GM21447 (cell line): ENCODE measurements around the gene RAD9A.

Experiments
- ATAC-seq: cut with Tn5 transposase; IDR thresholded peaks from one replicate; pipeline ENCODE4 v1.9.1; 2021; ENCODE audit not compliant: unreplicated experiment

Gene RAD9A

DNA sequence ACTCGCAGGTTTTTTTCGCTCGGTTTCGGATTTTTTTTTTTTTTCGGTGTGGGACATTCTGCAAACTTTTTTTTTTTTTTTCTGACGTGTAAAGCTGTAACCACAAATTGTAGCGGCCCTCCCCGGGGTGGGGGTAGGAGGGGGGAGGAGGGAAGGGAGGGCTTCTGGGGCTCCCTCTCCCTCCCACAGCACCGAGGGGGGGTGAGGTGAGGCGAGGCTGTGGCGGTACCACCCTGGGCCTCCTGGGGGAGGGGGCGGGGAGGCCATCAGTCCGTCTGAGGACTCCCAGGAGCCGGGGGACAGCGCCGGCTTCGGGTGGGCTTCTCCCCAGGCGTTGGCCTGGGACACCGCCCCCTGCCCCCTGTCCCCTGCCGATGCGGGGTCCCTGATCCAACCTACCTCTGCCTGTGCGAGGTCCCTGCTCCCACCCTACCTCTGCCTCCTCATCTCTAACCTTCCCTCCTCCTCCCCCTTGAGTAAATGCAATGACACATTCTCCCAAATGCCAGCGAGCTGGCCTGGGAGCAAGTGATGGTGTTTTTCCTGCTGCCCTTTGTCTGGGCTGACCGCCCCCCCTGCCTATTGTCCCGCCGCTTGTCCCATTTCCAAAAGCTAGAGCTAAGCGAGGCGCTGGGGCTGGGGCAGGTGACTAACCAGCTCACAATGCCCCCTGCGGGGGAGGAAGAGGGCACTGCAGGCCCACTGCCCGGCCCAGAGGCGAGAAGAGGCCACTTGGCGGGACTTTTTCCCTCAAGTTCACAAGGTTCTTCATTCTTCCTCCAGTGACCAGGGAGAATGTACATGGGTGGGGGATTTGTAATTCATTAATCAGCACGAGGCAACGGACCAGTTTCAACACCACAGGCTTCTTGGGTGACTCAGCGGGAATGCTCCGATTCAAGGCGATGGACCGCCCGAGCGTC is 17.9 kb upstream of the RAD9A start:
- no peak for ATAC-seq

DNA sequence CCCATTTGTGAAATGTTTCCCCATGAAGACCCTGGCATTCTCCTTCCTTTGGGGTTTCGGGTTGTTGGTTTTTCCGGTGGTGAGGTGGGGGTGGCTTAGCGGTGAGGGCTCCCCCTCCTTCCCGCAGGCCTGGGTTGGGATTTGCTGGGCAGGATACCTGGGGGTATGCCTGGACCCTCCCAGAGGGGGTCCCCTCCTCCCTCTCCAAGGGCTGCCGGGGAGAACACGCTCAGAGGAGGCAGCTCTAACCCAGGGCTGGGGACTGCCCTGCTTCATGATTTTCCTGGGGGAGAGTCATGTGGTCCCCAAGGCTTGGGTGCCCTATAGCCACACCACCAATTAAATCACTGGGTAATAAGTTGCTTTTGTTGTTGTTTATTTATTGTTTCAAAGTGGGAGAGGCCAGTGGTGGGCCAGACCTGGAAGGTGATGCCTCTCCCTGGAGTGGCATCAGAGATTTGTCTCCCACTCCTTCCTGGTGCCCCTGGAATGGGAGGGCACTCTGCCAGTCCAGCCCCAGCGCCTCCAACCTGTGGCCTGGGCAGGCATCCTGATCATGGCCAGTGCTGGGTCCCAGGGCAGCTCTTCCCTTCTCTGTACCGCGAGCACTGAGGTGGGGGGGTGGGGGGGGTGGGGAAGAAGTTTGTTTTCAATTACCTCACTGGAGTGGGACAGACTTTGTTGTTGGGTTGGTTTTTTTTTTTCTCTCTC is 17.1 kb upstream of the RAD9A start:
- no peak for ATAC-seq

DNA sequence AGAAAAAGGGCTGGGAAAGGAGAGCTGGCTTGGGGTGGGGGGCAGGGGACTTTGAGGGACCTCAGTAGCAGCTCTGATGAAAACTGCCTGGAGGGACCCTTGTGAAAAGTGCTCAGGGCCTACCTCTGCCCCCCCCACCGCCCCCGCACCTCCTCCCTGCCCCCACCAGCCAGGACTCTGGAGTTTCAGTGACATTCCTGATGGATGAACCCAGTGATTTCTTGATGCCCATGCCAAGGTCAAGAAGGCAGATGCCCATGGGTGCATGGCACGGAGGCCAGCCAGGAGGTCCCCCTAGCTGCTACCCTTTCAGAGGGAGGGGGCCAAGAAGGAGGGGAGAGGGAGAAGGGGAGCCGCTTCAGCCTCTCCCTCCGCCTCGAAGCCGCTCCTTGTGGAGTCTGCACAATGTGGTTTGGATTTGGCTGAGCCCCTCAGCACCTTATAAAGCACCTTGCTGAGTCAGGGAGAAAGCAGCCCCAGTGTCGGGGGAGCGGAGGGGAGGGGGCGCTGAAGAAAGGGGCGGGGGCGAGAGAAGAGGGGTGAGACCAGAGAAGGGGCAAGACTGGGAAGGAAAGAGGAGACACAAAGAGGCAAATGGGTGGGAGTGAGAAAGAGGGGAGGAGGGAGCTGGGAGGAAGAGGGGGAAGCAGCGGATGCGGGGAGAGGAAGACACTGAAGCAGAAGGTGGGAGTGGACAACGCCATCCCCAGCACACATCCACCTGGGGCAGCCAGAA is 16.3 kb upstream of the RAD9A start:
- ATAC-seq: no peak

DNA sequence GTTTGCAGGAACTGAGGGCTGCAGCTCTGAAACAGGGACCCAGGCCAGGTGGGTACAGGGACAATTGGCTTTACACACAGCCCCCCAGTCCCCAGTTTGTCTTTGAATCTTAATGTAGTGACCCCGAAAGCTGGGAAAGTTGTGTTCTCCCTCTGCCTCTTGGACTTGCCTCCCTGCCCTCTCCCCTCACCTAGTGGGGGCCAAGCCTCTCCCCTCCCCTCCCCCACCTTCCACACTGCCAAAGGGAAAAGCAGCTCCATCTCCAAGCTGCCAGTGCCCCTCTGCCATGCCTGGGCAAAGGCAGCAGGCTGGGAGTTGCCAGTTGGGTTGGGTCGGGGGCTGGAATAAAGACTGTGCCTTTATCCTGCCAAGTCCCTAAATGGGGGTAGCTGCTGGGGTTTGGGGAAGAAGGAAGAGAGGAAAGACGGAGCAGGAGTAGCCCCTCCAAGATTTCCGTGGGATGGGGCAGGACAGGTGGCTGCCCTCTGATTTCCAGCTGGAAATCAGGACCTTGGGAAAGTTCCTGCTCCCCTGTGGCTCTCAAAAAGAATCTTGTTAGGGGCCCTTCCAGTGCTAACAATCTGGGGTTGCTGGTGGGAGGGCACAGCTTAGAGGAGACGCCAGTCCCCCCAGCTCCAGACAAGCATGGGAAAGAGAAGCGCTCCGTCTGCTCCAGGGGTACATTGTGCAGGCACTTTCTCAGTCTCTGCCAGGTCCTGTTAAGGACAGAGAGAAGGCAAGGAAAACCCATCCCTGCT is 15.5 kb upstream of the RAD9A start:
- no peak for ATAC-seq

DNA sequence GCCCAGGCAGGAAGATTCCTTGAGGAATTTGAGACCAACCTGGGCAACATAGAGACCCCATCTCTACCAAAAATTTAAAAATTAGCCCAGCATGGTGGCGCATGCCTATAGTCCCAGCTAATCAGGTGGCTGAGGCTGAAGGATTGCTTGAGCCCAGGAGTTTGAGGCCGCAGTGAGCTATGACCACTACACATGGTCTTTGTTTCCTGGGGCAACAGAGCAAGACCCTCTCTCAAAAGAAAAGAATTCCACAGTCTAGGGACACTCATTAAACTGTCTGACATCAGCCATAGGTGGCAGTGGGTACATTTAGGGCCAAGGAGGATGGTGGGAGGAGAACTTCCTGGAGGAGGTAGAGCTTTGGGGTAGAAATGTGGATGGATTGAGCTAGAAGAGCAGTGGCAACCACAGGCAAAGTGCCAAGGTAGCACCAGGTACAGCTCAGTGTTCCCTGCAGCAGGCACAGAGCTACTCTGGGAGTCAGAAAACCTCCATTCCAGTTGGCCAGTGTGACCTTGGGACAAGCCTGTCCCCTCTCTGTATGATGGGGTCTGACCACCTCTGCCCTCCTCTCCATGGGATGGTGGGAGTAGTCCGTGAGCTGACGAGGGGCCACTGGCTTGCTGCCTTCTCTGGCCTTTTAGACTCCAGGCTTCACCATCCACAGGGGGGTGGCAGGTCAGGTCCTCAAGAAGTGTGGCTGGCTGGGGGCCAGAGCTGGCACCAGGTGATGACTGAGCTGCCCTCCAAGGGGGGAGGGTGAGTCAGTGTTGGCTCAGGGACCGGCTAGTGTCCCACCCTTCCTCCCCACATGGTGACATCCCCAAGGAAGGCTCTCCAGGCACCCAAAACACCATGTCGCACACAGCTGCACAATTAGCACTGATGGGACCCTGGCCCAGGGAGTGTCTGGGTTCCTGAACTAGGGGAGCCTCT is 14.6 kb upstream of the RAD9A start:
- ATAC-seq: no peak

DNA sequence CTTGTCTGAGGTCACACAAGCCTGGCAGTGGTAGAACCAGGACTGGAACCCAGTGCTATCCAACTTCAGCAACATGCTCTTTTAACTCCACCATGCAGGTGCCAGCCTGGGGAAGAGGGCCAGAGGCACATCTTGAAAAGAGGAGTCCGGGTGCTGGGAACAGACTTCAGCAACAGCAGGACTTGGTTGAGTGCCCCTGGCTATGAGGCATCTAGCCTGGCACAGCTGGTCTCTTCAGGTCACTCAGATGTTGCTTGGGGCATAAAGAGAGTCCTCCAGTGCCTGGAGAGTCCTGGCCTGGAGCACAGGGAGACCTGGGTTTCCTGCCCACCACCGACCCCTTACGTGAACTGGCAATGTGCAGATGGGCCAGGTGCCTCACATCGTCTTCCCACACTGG is 13.2 kb upstream of the RAD9A start:
- no peak for ATAC-seq

DNA sequence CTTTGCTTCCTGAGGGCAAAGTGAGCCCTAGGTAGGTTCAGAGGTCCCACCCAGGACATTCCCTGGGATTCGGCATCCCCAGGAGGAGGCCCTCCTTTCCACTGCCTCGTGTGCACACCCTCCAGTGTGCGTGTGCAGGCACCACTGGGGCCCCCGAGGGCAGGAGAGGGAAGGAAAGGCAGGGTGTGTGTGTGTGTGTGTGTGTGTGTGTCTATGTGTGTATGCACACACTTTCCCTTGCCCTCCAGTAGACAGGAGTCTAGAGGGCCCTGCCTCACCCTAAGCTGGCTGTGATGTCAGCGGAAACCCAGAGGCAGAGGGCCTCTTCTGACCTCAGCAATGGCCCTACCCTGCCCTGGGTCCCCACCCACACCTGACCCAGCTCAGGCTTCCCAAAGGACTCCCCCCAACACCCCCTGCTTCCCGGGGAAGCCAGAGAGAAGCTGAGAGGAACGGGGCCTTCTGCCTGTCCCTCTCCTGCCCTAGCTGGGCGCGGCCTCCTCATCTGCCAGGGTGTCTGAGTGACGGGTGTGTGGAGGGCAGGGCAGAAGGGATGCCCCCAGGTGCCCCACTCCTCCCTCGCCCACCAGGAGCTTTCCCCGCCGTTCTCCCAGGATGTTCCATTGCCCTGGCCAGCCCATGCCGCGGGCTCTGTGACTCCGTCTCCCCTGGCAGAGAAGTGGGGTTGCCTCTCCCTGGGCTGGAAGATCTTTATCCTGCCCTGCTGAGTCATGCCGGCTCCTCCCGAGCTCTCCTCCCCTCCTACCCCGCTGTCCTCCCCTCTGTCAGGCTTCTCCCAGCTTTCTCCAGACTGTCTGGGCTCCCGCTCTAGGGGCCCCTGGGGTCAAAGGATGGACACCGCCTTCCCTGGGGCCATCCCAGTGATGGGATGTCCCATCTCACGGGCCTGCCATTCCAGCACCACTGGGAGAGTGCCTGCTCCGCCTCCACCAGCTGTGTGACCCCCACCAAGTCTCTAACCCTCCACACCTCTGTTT is 12.4 kb upstream of the RAD9A start:
- no peak for ATAC-seq

DNA sequence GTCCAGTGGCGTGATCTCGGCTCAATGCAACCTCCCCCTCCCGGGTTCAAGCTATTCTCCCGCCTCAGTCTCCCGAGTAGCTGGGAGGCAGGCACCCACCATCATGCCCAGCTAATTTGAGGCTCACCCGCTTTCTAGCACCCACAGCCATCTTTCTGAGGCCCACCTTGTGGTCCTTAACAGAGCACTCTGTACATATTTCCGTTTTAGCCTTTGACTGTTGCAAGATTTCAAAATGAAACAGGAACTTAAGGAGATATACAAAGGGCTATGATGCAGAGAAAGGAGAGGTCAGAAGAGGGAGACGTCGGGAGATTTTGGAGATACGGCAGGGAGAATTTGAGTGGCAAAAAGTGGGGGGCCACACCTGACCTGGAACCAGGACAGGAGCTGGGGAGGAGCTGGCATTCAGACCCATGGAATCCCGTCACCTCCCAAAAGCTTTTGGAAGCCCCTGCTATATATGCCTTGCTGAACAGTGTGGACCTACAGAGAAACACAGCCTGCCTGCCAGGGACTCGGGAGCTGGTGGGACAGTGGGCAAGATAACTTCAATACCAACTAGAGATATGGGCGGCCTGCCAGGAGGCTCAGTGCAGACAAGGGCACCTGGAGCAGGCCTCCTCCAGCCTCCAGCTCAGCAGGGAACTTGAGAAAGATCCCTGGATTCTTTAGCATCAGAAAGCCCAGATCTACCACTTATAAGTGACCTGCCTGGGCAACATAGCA is 10.4 kb upstream of the RAD9A start:
- ATAC-seq: peak; percentile 43

DNA sequence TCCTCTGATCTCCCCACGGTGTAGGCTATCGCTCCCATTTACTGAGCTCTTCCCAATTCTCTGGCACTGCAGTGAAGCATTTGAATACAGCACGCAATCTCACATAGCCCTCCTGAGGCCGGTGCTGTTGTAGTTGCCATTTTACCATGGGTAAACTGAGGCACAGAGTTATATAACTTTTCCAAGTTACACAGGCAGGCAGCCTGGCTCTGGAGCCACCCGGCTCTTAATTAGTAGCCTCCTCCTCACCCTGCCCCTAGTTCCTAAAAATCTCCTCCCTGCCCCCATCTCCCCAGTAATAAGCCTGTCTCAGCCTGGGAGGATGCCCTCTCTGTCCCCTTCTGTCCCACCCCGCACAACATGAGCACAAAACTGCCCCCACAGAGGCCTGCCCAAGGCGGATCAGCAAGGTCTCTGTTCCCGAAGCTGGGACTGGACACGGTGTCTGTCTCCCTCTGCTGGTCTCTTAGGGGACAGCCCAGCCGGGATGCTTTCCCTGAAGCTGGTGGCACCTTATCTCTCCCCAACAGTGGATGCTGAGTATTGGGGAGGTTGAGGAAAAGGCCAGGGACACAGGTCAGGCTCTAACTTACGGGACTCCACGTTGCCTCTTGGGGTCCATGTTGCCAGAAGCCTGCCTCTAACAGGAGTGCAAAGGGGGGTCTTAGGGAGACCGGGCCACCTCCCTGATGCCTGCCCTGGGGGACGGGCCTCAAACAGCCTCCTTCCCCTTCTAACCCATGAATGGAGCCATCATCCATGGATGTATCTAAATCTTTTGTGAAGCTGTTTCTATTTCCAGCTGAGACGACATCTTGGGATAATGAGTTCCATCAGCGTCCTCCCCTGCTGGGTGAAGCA is 9.3 kb upstream of the RAD9A start:
- peak; percentile 57 for ATAC-seq

DNA sequence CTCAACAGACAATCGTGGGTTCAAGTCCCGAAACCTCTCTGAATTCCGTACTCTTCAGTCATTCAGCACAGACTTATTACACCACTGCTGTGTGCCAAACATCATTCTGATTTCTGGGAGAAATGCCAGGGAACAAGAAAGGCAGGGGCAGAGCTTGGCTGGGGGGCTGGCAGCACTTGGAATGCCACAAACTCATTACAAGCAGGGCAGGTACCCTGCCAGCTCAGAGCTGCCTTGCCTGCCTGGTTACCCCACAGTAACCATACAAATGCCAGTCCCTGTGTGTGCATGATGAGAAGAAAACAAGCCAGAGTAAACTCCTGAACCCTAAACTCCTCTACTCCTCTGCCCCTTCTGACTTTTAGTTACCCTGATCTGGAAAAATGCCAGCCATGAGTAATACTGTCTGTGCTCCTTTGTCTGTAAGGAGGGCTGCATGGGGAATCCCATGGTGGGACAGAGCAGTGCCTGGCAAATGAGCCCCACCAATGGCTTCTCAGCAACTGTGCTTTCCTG is 6.9 kb upstream of the RAD9A start:
- no peak for ATAC-seq

DNA sequence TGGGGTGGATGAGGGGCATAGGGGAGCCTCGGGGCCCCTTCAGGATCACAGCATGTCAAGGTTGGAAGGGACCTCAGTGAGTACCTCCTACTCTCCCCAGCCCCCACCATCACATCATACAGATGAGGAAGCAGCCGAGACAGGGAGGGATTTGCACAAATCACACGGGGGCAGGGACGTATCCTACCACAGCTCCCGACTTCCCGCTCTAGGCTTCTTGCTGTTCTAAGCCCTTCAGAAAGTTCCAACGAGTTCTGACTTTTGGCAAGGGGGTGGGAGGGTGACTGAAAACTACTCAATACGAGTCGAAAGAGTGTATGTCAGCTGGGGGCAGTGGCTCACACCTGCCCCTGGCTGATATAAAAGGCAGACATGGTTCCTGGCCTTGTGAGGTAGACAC is 4.7 kb upstream of the RAD9A start:
- no peak for ATAC-seq

DNA sequence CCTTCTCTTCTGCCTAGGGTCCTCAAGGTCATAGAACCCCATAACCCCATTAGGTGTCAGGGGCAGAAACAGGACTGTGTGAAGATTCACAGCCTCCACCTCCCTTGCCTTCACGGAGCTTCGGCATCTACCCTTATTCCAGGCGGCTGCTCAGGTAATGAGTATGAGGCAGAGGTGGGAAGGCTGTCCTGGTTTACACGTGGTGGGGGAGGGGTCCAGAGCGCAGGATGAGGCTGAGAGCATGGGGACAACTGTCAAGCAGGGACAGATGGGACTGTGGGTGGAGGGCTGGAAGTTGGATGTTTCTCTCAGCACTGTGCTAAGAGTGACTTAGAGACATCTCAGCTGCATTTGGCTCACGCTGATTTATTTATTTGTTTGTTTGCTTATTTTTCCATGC is 4.3 kb upstream of the RAD9A start:
- no peak for ATAC-seq

DNA sequence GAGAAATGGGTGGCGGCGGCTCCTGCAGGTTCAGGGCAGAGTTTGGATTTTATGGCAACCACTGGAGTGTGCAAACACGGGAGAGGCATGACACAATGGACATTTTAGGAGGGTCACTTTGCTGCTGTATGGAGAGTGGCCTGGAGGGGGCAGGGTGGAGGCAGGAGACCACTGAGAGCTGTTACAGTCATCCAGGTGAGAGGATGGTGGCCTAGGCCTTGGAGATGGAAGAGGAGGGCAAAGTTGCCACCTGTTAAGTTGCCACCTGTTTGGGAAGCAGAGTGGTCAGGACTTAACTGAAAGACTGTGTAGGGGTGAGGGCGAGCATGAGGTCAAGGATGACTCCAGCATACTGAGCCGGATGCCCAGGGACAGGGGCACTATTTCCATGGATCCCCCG is 2.3 kb upstream of the RAD9A start:
- ATAC-seq: no peak

DNA sequence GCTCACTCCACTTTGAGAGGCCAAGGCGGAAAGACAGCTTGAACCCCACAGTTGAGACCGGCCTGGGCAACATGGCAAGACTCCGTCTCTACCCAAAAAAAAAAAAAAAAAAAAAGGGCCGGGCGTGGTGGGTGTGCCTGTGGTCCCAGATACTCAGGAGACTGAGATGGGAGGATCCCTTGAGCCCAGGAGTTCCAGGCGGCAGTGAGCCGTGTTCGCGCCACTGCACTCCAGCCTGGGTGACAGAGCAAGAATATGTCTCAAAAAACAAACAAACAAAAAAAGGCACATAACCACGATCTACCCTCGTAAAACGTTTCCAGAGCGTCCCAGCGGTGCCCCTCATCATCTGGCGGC is 861 bp upstream of the RAD9A start:
- ATAC-seq: no peak

DNA sequence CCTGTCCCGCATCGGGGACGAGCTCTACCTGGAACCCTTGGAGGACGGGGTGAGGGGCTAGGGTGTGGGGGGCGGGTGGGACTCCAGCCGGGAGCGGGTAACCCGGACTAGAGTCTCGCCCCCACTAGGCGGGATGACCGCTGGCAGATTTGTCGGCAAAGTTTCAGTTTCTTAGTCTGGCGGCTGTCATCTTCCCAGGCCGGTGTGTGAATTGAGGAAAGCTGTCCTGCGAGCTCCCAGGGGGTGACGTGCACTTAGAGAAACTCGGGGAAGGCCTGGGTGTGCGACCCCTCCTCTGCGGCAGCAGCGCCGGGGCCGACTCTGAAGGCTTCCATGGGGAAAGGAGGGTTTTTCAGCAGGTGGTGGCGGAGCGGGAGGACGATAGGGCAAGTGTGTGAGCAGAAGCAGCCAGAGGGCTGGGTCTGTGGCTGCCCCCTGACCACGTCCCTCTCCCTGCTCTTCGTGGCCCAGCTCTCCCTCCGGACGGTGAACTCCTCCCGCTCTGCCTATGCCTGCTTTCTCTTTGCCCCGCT is 463 bp downstream of the RAD9A start:
- peak; percentile 14 for ATAC-seq

DNA sequence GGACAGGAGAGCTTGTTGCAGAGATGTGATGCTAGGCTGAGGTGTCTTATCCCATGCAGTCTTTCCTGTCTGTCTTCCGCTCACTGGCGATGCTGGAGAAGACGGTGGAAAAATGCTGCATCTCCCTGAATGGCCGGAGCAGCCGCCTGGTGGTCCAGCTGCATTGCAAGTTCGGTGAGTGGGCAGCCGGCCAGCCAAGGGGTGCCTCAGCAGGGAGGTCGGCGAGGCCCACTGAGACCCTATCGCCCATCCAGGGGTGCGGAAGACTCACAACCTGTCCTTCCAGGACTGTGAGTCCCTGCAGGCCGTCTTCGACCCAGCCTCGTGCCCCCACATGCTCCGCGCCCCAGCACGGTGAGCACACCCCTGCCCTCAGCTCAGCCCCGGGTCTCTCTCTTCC is 1.7 kb downstream of the RAD9A start:
- ATAC-seq: no peak

DNA sequence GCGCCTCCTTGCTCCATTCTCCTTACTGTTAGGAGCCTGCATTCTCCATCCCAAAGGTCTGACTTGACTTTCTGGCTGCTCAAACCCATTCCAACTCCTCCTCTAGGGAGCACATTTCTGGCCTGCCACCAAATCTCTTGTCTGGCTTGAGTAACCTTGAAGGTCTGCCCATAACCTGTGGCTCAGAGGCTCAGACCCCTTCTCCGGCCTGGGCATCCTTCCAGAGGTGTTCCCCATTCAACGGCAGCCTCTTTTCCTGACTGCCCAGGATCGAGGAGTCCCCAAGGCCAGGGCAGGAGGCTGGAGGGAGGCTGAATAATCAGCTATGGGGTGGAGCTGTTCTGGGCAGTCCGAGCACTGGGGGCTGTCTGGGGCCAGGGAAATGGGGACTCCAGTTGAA is 2.2 kb downstream of the RAD9A start:
- ATAC-seq: no peak
